Measurements from ENCODE around the gene NRARP. TPM values are rescaled to one million over a fixed set of nuclear protein-coding genes. Genes with fewer than 3 reads are reported as not detected.

NRARP gene
- total and polyA plus RNA-seq, 2 donors (not counting 1 experiment from before 2014, with no cell fraction given) = 5.7 to 11.5 TPM

DNA sequence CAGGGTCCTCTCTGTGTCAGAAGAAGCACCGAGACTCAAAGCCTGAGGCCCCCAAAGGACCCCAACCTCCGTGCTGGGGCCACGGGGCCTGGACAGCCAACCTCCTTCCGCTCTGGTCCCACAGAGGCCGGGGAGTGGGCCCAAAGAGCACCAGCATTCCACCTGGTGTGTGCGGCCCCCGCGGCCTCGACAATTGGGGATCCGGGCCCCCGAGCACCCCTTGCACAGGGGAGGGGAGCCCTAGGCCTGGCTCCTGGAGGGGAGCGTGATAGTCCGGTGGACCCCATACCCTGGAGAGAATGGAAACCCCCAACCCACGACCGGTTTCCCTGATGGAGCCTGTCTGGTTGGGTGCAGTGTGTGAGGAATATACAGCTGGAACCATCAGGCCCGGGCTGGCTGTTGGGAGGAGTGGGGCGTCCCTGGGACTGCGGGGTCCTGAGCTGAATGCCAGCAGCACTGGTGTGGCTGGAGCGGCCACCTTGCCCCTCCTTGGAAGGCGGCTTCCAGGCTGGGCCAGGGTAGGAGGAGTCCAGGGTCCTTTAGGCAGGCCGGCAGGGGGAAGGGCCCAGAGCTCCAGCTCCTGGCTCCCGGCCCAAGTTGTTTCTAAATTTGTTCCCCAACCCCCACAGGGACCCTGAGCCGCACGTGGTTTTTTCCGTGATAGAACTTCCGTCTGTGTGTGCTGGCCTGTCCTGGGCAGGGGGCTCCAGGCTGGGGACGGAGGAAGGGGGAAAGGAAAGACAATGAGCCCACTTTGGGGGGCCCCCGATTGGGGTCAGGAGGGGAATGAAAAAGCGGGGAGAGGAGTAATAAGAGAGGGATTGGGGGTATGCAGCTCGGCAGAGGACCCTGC lies 25.4 kb downstream of the NRARP start:
- H3K27me3 Mint-ChIP-seq = no peaks in the 10 kb centered on the region
- H3K4me3 ChIP-seq (ENCODE audit: control extremely low read depth in 1 of 5, extremely low read depth in 1 of 5, insufficient read depth in 1 of 5, low read depth in 2 of 5, low read length in 4 of 5) = peak overlapping the region; percentile 12 to 88 (median 82)
- peak overlapping the region; percentile 100 for H3K4me2 ChIP-seq (replicated peaks; ENCODE audit: low read depth, low read length, poor library complexity, severe bottlenecking)
- ChIA-PET CTCF (interaction anchor here (0.8 to 1.9 kb wide), 7 partner anchors 9 to 40 kb away, joined by 3 to 7 read pairs (median 3); no protein-coding TSS in a partner anchor), POLR2A (interaction anchor here (0.6 to 1.5 kb wide), 7 partner anchors 9 to 149 kb away, joined by 3 to 7 read pairs (median 4); partner anchors contain the start of genes ANAPC2, EXD3, NOXA1 and SSNA1)
- H3K9ac ChIP-seq (ENCODE audit: low read length) = peak overlapping the region; percentile 83
- H3K4me3 Mint-ChIP-seq = peak overlapping the region; percentile 90
- WGBS (ENCODE audit: insufficient coverage) = 45% methylated on average over 25 of the region's 30 CpGs
- H2AFZ ChIP-seq (ENCODE audit: insufficient read depth, low read depth, low read length, poor library complexity, severe bottlenecking) = peak overlapping the region; percentile 65
- H3K9me3 ChIP-seq (ENCODE audit: control extremely low read depth in 1 of 3, control insufficient read depth in 2 of 3, insufficient read depth in 1 of 3, low read length in 2 of 3) = no peaks in the 10 kb centered on the region
- H3K4me1 ChIP-seq (ENCODE audit: control insufficient read depth in 2 of 2, insufficient read depth in 2 of 2, low read length in 2 of 2) = peaks cover 30 to 54% of the 10 kb centered on the region in 2 donors
- H3K79me2 ChIP-seq (ENCODE audit: control insufficient read depth, insufficient read depth, low read length) = peaks cover 37% of the 10 kb centered on the region
- TF ChIP-seq, protein P1, sequence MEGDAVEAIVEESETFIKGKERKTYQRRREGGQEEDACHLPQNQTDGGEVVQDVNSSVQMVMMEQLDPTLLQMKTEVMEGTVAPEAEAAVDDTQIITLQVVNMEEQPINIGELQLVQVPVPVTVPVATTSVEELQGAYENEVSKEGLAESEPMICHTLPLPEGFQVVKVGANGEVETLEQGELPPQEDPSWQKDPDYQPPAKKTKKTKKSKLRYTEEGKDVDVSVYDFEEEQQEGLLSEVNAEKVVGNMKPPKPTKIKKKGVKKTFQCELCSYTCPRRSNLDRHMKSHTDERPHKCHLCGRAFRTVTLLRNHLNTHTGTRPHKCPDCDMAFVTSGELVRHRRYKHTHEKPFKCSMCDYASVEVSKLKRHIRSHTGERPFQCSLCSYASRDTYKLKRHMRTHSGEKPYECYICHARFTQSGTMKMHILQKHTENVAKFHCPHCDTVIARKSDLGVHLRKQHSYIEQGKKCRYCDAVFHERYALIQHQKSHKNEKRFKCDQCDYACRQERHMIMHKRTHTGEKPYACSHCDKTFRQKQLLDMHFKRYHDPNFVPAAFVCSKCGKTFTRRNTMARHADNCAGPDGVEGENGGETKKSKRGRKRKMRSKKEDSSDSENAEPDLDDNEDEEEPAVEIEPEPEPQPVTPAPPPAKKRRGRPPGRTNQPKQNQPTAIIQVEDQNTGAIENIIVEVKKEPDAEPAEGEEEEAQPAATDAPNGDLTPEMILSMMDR (IDR thresholded peaks at IDR 0.05) = no peak
- TF ChIP-seq EZH2 (IDR thresholded peaks at IDR 0.05; ENCODE audit: borderline replicate concordance, insufficient read depth, low read depth, low read length, poor library complexity, severe bottlenecking) = no peak
- ATAC-seq (ENCODE audit: low read depth) = peak; percentile 16
- no peaks in the 10 kb centered on the region for H3K9me3 Mint-ChIP-seq (ENCODE audit: insufficient read depth)
- no peaks in the 10 kb centered on the region for H3K27me3 ChIP-seq (replicated peaks in 1 of 4; ENCODE audit: control extremely low read depth in 1 of 4, control insufficient read depth in 3 of 4, insufficient read depth in 4 of 4, low read length in 3 of 4)
- H3K27ac ChIP-seq (ENCODE audit: low read length in 2 of 2) = peak overlapping the region; percentile 76 to 79
- peak; percentile 8 for DNase-seq
- H4K20me1 ChIP-seq (ENCODE audit: control insufficient read depth, insufficient read depth, low read length, poor library complexity, severe bottlenecking) = peaks cover 24% of the 10 kb centered on the region
- H3K36me3 ChIP-seq (replicated peaks in 1 of 2; ENCODE audit: control extremely low read depth in 1 of 2, control insufficient read depth in 1 of 2, extremely low read depth in 1 of 2, insufficient read depth in 2 of 2, low read length in 1 of 2) = peaks cover 0 to 12% of the 10 kb centered on the region in 2 experiments
- intact Hi-C loops (cut with micrococcal nuclease) = loop anchor here (1.0 kb wide), 2 partner anchors 21 to 44 kb away; partner anchors contain the start of gene NELFB
- peaks cover 38% of the 10 kb centered on the region for H3K4me1 Mint-ChIP-seq
- H3K27ac Mint-ChIP-seq = peak overlapping the region; percentile 93
